SH-SY5Y (cell line): Measurements from ENCODE around the gene TNIP3.

Experiments
- GATA2 ChIP-seq: IDR thresholded peaks from 2 replicates; pipeline ENCODE4 v1.6.1; 2011; ENCODE audit warnings: mild to moderate bottlenecking, low read depth, low read length
- GATA3 ChIP-seq: IDR thresholded peaks from 2 replicates; pipeline ENCODE4 v1.6.1; 2011; ENCODE audit warnings: low read depth, mild to moderate bottlenecking, low read length, moderate library complexity

Gene TNIP3

GRCh38 chr4:121094297-121094966 lies 69.7 kb downstream of the TNIP3 start:
- no peak for TF ChIP-seq GATA3
- TF ChIP-seq GATA2 = no peak

- no peak for TF ChIP-seq GATA2
- TF ChIP-seq GATA3 = no peak
These were observed 70.9 kb downstream of the TNIP3 start for GRCh38 chr4:121093261-121093660.

DNA sequence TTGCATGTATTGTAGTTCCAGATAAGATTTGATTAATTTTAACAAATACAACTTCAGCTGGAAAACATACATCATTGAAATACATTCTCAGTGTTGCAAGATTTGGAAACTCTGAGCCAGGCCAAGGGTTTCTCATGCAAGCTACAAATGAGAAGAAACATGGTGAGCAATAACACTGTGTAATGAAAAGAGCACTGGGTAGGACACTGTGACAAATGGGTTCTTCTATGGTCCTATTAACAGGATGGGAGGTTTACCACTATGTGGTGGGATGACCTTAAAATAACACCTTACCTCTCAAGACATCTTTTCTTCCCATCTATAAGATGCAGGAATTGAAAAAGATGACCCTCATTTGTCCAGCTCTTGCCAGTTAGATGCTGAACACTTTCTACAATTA lies 72.2 kb downstream of the TNIP3 start:
- TF ChIP-seq GATA3 = no peak
- TF ChIP-seq GATA2 = no peak

GRCh38 chr4:121088867-121089266 lies 75.3 kb downstream of the TNIP3 start:
- no peak for TF ChIP-seq GATA3
- TF ChIP-seq GATA2 = no peak
